ENCODE results near the gene MUC5B. TPM values are rescaled to one million over a fixed set of nuclear protein-coding genes. Genes with fewer than 3 reads are reported as not detected.
A peak's percentile ranks its signal among the peaks of the same experiment; 100 is the strongest.

The MUC5B gene
- total RNA-seq, 1 donor from 2014 or later = not detected

DNA sequence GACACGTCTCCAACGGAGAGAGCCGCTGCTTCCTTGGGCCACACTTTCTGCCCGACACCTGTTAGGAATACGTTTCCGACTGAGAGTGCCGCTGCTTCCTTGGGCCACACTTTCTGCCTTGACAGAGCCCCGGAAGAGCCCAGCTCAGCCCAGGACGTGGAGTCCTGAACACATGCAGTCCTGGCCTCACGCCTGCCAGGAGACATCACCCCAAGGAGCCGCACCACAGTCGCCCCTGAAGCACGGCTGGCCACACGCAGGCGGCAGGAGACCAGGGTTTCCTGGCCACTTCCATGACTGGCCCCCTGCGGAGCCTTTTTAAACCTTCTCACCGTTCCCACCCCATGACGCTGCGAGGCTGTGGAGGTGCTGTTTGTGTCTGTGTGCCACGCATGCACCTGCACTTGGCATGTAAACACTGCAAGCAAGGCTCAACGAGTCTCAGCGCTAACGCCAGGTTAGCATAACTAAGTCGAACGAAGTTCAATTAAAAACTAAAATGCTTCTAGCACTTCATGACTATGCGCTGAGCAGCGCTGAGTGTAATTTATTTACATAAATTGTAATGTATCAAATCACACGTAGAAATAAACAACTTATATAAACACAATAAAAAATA lies 77.8 kb downstream of the MUC5B start:
- DNase-seq (ENCODE audit: low read depth) (no peak), FAIRE-seq (no peak)
- H3K27me3 ChIP-seq (ENCODE audit: control insufficient read depth, insufficient read depth, low read length) = no peaks in the 10 kb centered on the region
- H3K36me3 ChIP-seq (ENCODE audit: control insufficient read depth, insufficient read depth, low read length) = peaks cover 19% of the 10 kb centered on the region
- H3K4me3 ChIP-seq (ENCODE audit: low read depth, low read length) = no peak overlapping the region
- TF ChIP-seq, protein P1, sequence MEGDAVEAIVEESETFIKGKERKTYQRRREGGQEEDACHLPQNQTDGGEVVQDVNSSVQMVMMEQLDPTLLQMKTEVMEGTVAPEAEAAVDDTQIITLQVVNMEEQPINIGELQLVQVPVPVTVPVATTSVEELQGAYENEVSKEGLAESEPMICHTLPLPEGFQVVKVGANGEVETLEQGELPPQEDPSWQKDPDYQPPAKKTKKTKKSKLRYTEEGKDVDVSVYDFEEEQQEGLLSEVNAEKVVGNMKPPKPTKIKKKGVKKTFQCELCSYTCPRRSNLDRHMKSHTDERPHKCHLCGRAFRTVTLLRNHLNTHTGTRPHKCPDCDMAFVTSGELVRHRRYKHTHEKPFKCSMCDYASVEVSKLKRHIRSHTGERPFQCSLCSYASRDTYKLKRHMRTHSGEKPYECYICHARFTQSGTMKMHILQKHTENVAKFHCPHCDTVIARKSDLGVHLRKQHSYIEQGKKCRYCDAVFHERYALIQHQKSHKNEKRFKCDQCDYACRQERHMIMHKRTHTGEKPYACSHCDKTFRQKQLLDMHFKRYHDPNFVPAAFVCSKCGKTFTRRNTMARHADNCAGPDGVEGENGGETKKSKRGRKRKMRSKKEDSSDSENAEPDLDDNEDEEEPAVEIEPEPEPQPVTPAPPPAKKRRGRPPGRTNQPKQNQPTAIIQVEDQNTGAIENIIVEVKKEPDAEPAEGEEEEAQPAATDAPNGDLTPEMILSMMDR (IDR thresholded peaks at IDR 0.05; ENCODE audit: insufficient read depth, low read length, severe bottlenecking) = no peak

DNA sequence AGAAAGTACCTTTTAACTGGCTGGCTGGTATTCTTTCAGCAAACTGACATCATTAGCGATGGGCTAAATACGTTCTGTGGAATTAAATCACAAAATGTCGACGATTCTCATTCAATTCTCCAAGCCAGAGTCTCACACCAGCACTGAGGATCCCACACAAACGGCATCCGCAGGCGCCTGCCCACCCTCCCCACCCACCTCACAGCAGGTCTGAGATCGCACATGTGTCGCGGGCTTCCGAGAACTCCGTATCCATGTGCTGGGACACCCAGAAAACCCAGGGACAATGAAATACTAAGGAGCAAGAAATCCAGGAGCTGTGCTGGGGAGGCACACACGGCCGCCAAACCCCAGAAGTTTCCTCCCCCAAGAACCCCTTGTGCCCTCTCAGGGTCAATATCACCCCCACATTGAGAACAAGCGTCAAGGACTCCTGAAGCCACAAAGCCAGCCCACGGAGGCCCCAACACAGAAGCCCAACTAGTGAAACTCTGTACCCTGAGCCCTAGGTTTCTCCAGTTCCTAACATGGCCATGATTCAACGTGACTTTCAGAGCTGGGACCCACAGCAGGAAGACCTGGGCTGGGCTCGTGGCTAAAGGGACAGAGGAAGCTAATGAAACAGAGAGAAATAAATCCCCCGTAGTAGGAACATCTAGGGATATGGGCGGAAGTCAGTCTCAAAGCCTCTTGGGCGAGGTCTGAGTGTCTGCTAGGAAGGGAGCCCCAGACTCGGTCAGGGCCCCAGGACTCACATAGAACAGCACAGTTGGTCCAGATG lies 78.5 kb downstream of the MUC5B start:
- FAIRE-seq (no peak), DNase-seq (ENCODE audit: low read depth) (no peak)
- peaks cover 17% of the 10 kb centered on the region for H3K36me3 ChIP-seq (ENCODE audit: control insufficient read depth, insufficient read depth, low read length)
- no peaks in the 10 kb centered on the region for H3K27me3 ChIP-seq (ENCODE audit: control insufficient read depth, insufficient read depth, low read length)
- TF ChIP-seq, protein P1 (IDR thresholded peaks at IDR 0.05; ENCODE audit: insufficient read depth, low read length, severe bottlenecking) = no peak
- H3K4me3 ChIP-seq (ENCODE audit: low read depth, low read length) = no peak overlapping the region

DNA sequence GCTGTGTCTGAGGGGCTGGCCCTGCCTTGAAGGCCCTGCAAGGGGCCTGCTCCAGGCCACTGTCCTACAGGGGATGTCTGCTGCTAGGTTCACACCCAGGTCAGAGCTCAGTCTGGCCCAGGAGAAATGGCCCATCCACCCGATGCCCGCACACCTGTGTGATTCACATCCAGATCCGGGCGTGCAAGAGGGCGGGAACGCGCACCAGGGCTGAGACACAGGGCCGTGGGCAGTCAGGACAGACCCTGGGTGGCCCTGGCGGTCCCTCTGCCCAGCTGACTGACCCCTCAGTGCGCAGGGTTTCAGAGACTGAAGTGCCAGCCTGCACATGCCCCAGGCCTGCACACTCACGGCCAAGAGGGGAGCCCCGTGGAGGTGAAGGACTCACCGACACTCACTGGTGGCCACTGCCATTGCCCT lies 79.2 kb downstream of the MUC5B start:
- Histone ChIP-seq H3K36me3 (ENCODE audit: control insufficient read depth, insufficient read depth, low read length) (peaks cover 18% of the 10 kb centered on the region), H3K4me3 (ENCODE audit: low read depth, low read length) (no peak overlapping the region), H3K27me3 (ENCODE audit: control insufficient read depth, insufficient read depth, low read length) (no peaks in the 10 kb centered on the region)
- no peak for DNase-seq (ENCODE audit: low read depth)
- TF ChIP-seq, protein P1 (IDR thresholded peaks at IDR 0.05; ENCODE audit: insufficient read depth, low read length, severe bottlenecking) = no peak
- FAIRE-seq = no peak

DNA sequence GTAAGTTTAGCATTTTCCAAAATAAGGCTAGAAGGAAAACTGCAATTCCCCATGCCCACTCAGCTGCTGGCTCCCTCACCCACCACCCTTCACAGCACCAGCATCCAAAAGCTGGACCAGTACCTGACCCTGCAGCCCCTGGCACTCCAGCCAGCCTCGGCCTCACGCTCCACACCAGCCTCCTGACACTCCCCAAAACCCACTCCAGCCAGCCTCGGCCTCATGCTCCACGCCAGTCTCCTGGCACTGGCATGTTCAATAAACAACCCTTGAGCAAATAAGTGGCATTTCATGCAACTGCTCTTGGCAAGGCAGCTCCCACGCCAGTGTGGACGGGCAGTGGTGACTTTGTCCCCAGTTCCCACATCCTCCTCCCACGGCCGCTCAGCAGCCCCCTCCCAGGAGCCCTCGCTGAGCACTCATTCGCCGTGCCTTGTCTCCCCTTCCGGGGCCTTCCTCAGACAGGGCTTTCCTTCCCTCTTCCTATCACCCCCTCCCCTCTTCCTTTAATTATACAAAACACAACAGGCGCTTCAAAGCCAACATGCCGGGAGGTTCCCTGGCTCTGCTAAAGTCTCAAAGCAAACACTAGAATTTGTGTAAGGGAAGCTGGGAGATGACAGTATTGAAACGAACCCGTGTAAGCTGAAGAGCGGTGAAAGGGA lies 79.7 kb downstream of the MUC5B start:
- FAIRE-seq = no peak
- TF ChIP-seq, protein P1 (IDR thresholded peaks at IDR 0.05; ENCODE audit: insufficient read depth, low read length, severe bottlenecking) = no peak
- H3K4me3 ChIP-seq (ENCODE audit: low read depth, low read length) = no peak overlapping the region
- no peaks in the 10 kb centered on the region for H3K27me3 ChIP-seq (ENCODE audit: control insufficient read depth, insufficient read depth, low read length)
- no peak for DNase-seq (ENCODE audit: low read depth)
- H3K36me3 ChIP-seq (ENCODE audit: control insufficient read depth, insufficient read depth, low read length) = peaks cover 17% of the 10 kb centered on the region

DNA sequence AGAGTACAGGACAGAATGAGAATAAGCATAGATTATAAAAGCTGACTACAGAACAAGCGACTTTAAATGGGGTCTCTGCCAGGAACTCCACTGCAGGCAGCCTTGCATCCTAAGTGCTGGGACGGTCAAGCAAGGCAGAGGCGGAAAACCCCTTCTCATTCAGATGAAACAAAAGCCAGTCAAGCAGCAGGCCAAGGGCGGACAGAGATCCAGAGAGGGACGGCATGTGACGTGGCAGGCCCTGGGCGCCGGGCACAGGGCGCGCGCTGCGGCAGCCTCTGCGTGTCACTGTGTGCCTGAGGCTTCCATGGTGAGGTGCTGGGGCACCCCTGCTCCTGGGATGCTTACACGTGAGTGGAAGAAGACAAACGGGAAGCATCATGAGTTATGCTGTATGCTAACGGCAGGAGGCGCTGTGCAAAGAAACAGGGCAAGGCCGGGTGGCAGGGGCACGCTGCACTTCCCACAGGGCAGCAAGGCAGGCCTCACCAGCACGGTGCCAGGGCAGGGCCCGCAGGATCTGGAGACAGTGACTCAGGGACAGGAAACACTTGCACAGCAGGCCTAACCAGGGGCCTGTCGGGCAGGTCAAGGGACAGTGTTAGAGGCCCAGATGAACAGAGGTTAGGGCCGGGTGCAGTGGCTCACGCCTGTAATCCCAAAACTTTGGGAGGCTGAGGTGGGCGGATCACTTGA lies 80.4 kb downstream of the MUC5B start:
- peak; percentile 64 for DNase-seq (ENCODE audit: low read depth)
- no peak for FAIRE-seq
- H3K36me3 ChIP-seq (ENCODE audit: control insufficient read depth, insufficient read depth, low read length) = peaks cover 10% of the 10 kb centered on the region
- TF ChIP-seq, protein P1 (IDR thresholded peaks at IDR 0.05; ENCODE audit: insufficient read depth, low read length, severe bottlenecking) = peak; percentile 71
- H3K27me3 ChIP-seq (ENCODE audit: control insufficient read depth, insufficient read depth, low read length) = no peaks in the 10 kb centered on the region
- H3K4me3 ChIP-seq (ENCODE audit: low read depth, low read length) = no peak overlapping the region
